ENCODE data around the gene BUD23.

- TF ChIP-seq POLR2A (IDR thresholded peaks at IDR 0.05; ENCODE audit: low read depth, low read length): no peak
- TF ChIP-seq POLR2AphosphoS5 (IDR thresholded peaks at IDR 0.05; ENCODE audit: low read depth, low read length): no peak
Measured at GRCh38 chr7:73644688-73645286, 38.6 kb upstream of the BUD23 start.
